Hepatocyte (in vitro differentiated cells): ENCODE measurements around the gene CWF19L2. TPM values are rescaled to one million over a fixed set of nuclear protein-coding genes. Genes with fewer than 3 reads are reported as not detected.

ENCODE experiments used
- DNase-seq: peaks from one replicate; pipeline ENCODE4 v3.0.0-alpha.2; 2016; ENCODE audit warnings: low spot score
- H2AFZ ChIP-seq: fragments of 200-600 bp; sonication (generic); 2 replicates; pipeline ENCODE4 v1.6.0; 2016; ENCODE audit warnings: antibody characterized with exemption, mild to moderate bottlenecking
- H3K27ac ChIP-seq: fragments of 200-600 bp; sonication (generic); 2 replicates; pipeline ENCODE4 v1.5.1; 2016; ENCODE audit warnings: mild to moderate bottlenecking
- H3K27me3 ChIP-seq: fragments of 200-600 bp; sonication (generic); 2 replicates; pipeline ENCODE4 v1.6.1; 2016
- H3K36me3 ChIP-seq: fragments of 200-600 bp; sonication (generic); replicated peaks from 2 replicates; pipeline ENCODE4 v1.5.1; 2016; ENCODE audit warnings: low read depth; ENCODE audit not compliant: insufficient read depth
- H3K4me1 ChIP-seq: fragments of 200-600 bp; sonication (generic); 2 replicates; pipeline ENCODE4 v1.5.1; 2016; ENCODE audit warnings: mild to moderate bottlenecking, moderate library complexity; ENCODE audit not compliant: insufficient read depth
- H3K4me2 ChIP-seq: fragments of 200-600 bp; sonication (generic); 2 replicates; pipeline ENCODE4 v1.6.0; 2016
- H3K4me3 ChIP-seq: fragments of 200-600 bp; sonication (generic); 2 replicates; pipeline ENCODE4 v1.5.1; 2016; ENCODE audit warnings: mild to moderate bottlenecking
- H3K79me2 ChIP-seq: fragments of 200-600 bp; sonication (generic); 2 replicates; pipeline ENCODE4 v1.6.0; 2017; ENCODE audit warnings: mild to moderate bottlenecking
- H3K9me2 ChIP-seq: fragments of 200-600 bp; sonication (generic); replicated peaks from 2 replicates; pipeline ENCODE4 v1.6.0; 2017; ENCODE audit warnings: mild to moderate bottlenecking; ENCODE audit not compliant: insufficient read depth
- H3K9me3 ChIP-seq: fragments of 200-600 bp; sonication (generic); 2 replicates; pipeline ENCODE4 v1.5.1; 2016; ENCODE audit warnings: low read depth, mild to moderate bottlenecking
- H4K20me1 ChIP-seq: fragments of 200-600 bp; sonication (generic); 2 replicates; pipeline ENCODE4 v1.6.0; 2016; ENCODE audit warnings: mild to moderate bottlenecking; ENCODE audit not compliant: insufficient read depth, poor library complexity, severe bottlenecking
- EZH2 ChIP-seq: fragments of 200-600 bp; sonication (generic); IDR thresholded peaks from 2 replicates; pipeline ENCODE4 v1.6.1; 2016; ENCODE audit warnings: antibody characterized with exemption, mild to moderate bottlenecking, borderline replicate concordance
- EZH2phosphoT487 ChIP-seq: fragments of 200-600 bp; sonication (generic); IDR thresholded peaks from one replicate; pipeline ENCODE4 v1.6.1; 2018; ENCODE audit warnings: antibody characterized with exemption, mild to moderate bottlenecking, low read depth, moderate library complexity; ENCODE audit not compliant: unreplicated experiment, severe bottlenecking
- WGBS: methylation state at CpG from one replicate; pipeline ENCODE4 v1.1.6; 2016; ENCODE audit warnings: low lambda C conversion rate; ENCODE audit errors: missing lambda C conversion rate; 5-methylcytosine and 5-hydroxymethylcytosine counted together
- polyA plus RNA-seq: library from polyadenylated mRNA; unstranded; fragments of >200 nt; fragmentation: Nextera tagmentation; extraction: Ambion mirVana; gene quantifications from 2 replicates; pipeline ENCODE4 v1.2.1, GENCODE V29; 2016
- total RNA-seq: library from RNA; depleted of rRNA; stranded (reverse); fragments of >200 nt; gene quantifications from 2 replicates; pipeline ENCODE4 v1.2.3, GENCODE V29; 2014
- TF ChIP-seq, protein P1 (sequence below): fragments of 200-600 bp; sonication (generic); IDR thresholded peaks from 2 replicates; pipeline ENCODE4 v1.5.1; 2016; ENCODE audit warnings: antibody characterized with exemption, mild to moderate bottlenecking; ENCODE audit not compliant: poor library complexity

The CWF19L2 gene
- total and polyA plus RNA-seq, 2 experiments from 2014 or later, result 4.3 to 14.0 TPM

DNA sequence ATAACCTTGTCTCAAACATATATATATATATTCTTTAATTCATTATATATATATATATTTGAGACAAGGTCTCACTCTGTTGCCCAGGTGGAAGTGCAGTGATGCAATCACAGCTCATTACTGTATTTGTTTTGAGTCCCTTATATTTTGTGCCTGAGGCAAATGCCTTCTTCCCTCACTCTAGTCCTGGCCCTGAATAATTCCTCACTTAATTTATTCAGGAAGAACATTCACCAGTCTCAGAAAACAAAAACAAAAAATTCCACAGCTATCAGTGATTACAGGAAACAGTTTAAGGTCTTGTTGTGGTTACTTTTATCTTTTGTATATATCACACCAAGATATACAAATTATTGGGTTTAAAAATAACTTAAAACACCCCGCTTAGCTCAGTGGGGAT is 155.7 kb downstream of the CWF19L2 start:
- WGBS, result 47% methylated on average over 1 of the region's 1 CpG
- Histone ChIP-seq H3K4me2 (no peak overlapping the region), H3K27ac (no peak overlapping the region), H3K27me3 (no peaks in the 10 kb centered on the region), H2AFZ (no peak overlapping the region), H4K20me1 (no peaks in the 10 kb centered on the region), H3K4me3 (no peak overlapping the region), H3K79me2 (no peaks in the 10 kb centered on the region), H3K36me3 (no peaks in the 10 kb centered on the region), H3K4me1 (no peaks in the 10 kb centered on the region), H3K9me2 (no peaks in the 10 kb centered on the region), H3K9me3 (no peaks in the 10 kb centered on the region)
- TF ChIP-seq EZH2phosphoT487, result no peak
- TF ChIP-seq, protein P1, sequence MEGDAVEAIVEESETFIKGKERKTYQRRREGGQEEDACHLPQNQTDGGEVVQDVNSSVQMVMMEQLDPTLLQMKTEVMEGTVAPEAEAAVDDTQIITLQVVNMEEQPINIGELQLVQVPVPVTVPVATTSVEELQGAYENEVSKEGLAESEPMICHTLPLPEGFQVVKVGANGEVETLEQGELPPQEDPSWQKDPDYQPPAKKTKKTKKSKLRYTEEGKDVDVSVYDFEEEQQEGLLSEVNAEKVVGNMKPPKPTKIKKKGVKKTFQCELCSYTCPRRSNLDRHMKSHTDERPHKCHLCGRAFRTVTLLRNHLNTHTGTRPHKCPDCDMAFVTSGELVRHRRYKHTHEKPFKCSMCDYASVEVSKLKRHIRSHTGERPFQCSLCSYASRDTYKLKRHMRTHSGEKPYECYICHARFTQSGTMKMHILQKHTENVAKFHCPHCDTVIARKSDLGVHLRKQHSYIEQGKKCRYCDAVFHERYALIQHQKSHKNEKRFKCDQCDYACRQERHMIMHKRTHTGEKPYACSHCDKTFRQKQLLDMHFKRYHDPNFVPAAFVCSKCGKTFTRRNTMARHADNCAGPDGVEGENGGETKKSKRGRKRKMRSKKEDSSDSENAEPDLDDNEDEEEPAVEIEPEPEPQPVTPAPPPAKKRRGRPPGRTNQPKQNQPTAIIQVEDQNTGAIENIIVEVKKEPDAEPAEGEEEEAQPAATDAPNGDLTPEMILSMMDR, result no peak
- no peak for DNase-seq

GRCh38 chr11:107293677-107294344 is 163.8 kb downstream of the CWF19L2 start:
- Histone ChIP-seq H2AFZ (no peak overlapping the region), H3K79me2 (no peaks in the 10 kb centered on the region), H3K27me3 (no peaks in the 10 kb centered on the region), H3K9me3 (no peaks in the 10 kb centered on the region), H3K27ac (no peak overlapping the region), H3K36me3 (no peaks in the 10 kb centered on the region), H3K4me3 (no peak overlapping the region), H3K4me2 (no peak overlapping the region), H3K4me1 (no peaks in the 10 kb centered on the region), H3K9me2 (no peaks in the 10 kb centered on the region), H4K20me1 (no peaks in the 10 kb centered on the region)
- TF ChIP-seq EZH2phosphoT487, result no peak
- TF ChIP-seq, protein P1, result no peak
- no peak for TF ChIP-seq EZH2
- WGBS, result 95% methylated on average over 13 of the region's 13 CpGs
- DNase-seq, result no peak

DNA sequence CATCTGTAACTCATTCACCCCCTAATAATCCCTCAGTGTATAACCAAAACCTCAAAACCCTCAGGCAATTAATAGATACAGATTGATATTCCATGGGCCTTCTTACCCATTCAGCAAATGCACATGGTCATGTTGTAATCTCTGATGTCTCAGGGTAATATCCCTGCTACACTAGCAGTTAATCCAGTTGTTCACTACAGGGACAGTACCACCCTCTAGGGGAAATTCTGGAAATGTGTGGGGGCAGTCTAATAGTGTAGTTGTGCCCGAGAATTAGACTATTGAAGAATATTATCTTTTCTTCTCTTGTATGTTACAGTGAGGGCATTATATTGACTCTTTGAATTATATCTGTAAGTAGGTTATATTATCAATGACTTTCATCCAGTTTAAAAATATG is 175.4 kb downstream of the CWF19L2 start:
- no peaks in the 10 kb centered on the region for H3K27me3 ChIP-seq
- H4K20me1 ChIP-seq, result no peaks in the 10 kb centered on the region
- no peaks in the 10 kb centered on the region for H3K79me2 ChIP-seq
- TF ChIP-seq, protein P1, result no peak
- TF ChIP-seq EZH2phosphoT487 (no peak), EZH2 (no peak)
- no peaks in the 10 kb centered on the region for H3K4me1 ChIP-seq
- H3K9me3 ChIP-seq, result no peaks in the 10 kb centered on the region
- H3K27ac ChIP-seq, result no peak overlapping the region
- H3K36me3 ChIP-seq, result no peaks in the 10 kb centered on the region
- no peak overlapping the region for H3K4me3 ChIP-seq
- 100% methylated on average over 1 of the region's 1 CpG for WGBS
- no peak overlapping the region for H2AFZ ChIP-seq
- no peak for DNase-seq
- no peaks in the 10 kb centered on the region for H3K9me2 ChIP-seq
- no peak overlapping the region for H3K4me2 ChIP-seq

Other genes starting within 250 kb of the CWF19L2 start
- 5.2 and 9.5 TPM in 2 replicates for gene ALKBH8, start 107.9 kb upstream of the CWF19L2 start, total RNA-seq
- gene ALKBH8, start 107.9 kb upstream of the CWF19L2 start, polyA plus RNA-seq, result 1.7 and 2.7 TPM in 2 replicates
- 3.1 and 3.8 TPM in 2 replicates for gene ELMOD1, start 133.3 kb upstream of the CWF19L2 start, total RNA-seq
- gene ELMOD1, start 133.3 kb upstream of the CWF19L2 start, polyA plus RNA-seq, result 3.1 and 5.3 TPM in 2 replicates